Kidney epithelial cell (primary cell): ENCODE measurements around the gene PAFAH1B2. TPM values are rescaled to one million over a fixed set of nuclear protein-coding genes. Genes with fewer than 3 reads are reported as not detected.

ENCODE experiments used
- DNase-seq: peaks from one replicate; pipeline ENCODE4 v3.0.0-alpha.2; 2010; ENCODE audit warnings: low read depth
- H3K27me3 ChIP-seq: 2 replicates; pipeline ENCODE4 v1.6.0; 2011; ENCODE audit warnings: low read length; ENCODE audit not compliant: control insufficient read depth, insufficient read depth
- H3K36me3 ChIP-seq: 2 replicates; pipeline ENCODE4 v1.5.1; 2011; ENCODE audit warnings: low read length; ENCODE audit not compliant: control insufficient read depth, insufficient read depth
- H3K4me3 ChIP-seq: 2 replicates; pipeline ENCODE4 v1.5.1; 2011; ENCODE audit warnings: low read depth, mild to moderate bottlenecking, control low read depth, low read length
- CTCF ChIP-seq: IDR thresholded peaks from 2 replicates; pipeline ENCODE4 v1.5.1; 2011; ENCODE audit warnings: mild to moderate bottlenecking, moderate library complexity, low read length, control low read depth, inconsistent platforms; ENCODE audit not compliant: insufficient read depth, poor library complexity, severe bottlenecking
- total RNA-seq: library from RNA; depleted of rRNA; stranded (reverse); fragments of >200 nt; gene quantifications from 2 replicates; pipeline ENCODE4 v1.2.3, GENCODE V29; 2015

Gene PAFAH1B2
- total RNA-seq, 1 donor from 2014 or later = 116 TPM

GRCh38 chr11:117214404-117215110, 70.5 kb downstream of the PAFAH1B2 start:
- peaks cover 1% of the 10 kb centered on the region for H3K36me3 ChIP-seq

GRCh38 chr11:117217141-117218084, 73.3 kb downstream of the PAFAH1B2 start:
- no peak for TF ChIP-seq CTCF
- Histone ChIP-seq H3K27me3 (no peaks in the 10 kb centered on the region), H3K4me3 (no peak overlapping the region), H3K36me3 (peaks cover 1% of the 10 kb centered on the region)
- DNase-seq = no peak

More at GRCh38 chr11:117214404-117215110, 70.5 kb downstream of the PAFAH1B2 start:
- Histone ChIP-seq H3K27me3 (no peaks in the 10 kb centered on the region), H3K4me3 (no peak overlapping the region)
- DNase-seq = no peak
- no peak for TF ChIP-seq CTCF

- Histone ChIP-seq H3K4me3 (no peak overlapping the region), H3K36me3 (peaks cover 1% of the 10 kb centered on the region), H3K27me3 (no peaks in the 10 kb centered on the region)
- no peak for TF ChIP-seq CTCF
- DNase-seq = no peak
Observed at GRCh38 chr11:117218133-117218915, 74.2 kb downstream of the PAFAH1B2 start.

- no peak for DNase-seq
- Histone ChIP-seq H3K27me3 (no peaks in the 10 kb centered on the region), H3K4me3 (no peak overlapping the region), H3K36me3 (peaks cover 3% of the 10 kb centered on the region)
- no peak for TF ChIP-seq CTCF
Observed at GRCh38 chr11:117219001-117219400, 74.9 kb downstream of the PAFAH1B2 start.

GRCh38 chr11:117219455-117219854, 75.4 kb downstream of the PAFAH1B2 start:
- H3K27me3 ChIP-seq = no peaks in the 10 kb centered on the region
- H3K36me3 ChIP-seq = peaks cover 3% of the 10 kb centered on the region
- no peak for DNase-seq
- no peak overlapping the region for H3K4me3 ChIP-seq
- TF ChIP-seq CTCF = no peak
